ENCODE data around the gene NHERF1. TPM values are rescaled to one million over a fixed set of nuclear protein-coding genes. Genes with fewer than 3 reads are reported as not detected.

The NHERF1 gene
- total and polyA plus RNA-seq, 2 of the 4 experiments (the other 2 are of a cell fraction): 3.8 to 11.8 TPM

- no peak for TF ChIP-seq ELK1 (IDR thresholded peaks at IDR 0.05; ENCODE audit: borderline replicate concordance, low read depth, low read length)
- TF ChIP-seq FOS (IDR thresholded peaks at IDR 0.05; ENCODE audit: low read depth, low read length): no peak
- TF ChIP-seq CEBPB (IDR thresholded peaks at IDR 0.05; ENCODE audit: low read depth, low read length): no peak
- no peak for TF ChIP-seq RFX5 (IDR thresholded peaks at IDR 0.05; ENCODE audit: low read depth, low read length)
- no peak for TF ChIP-seq MAZ (IDR thresholded peaks at IDR 0.05; ENCODE audit: borderline replicate concordance, low read depth, low read length)
These were observed 23.0 kb downstream of the NHERF1 start (continued) for GRCh38 chr17:74771319-74771914.

GRCh38 chr17:74772053-74772452 lies 23.6 kb downstream of the NHERF1 start:
- H3K56ac ChIP-seq (ENCODE audit: extremely low read depth, insufficient read depth, low read length): no peak overlapping the region
- peaks cover 26 to 37% of the 10 kb centered on the region in 2 experiments for H3K79me1 ChIP-seq (ENCODE audit: low read depth in 1 of 2, low read length in 2 of 2)
- 100% methylated on average over 5 of the region's 13 CpGs; no CpG with 5 or more reads in 1 of the 2 experiments for WGBS, 2 experiments (ENCODE audit: extremely low coverage in 2 of 2, insufficient read length in 1 of 2)
- H4K91ac ChIP-seq (ENCODE audit: insufficient read depth, low read depth, low read length): no peak overlapping the region
- H3K4me3 ChIP-seq (ENCODE audit: insufficient read depth, low read depth, low read length): no peak overlapping the region
- no peak overlapping the region for H3K4me2 ChIP-seq (ENCODE audit: low read depth, low read length)
- no peak overlapping the region for H2BK5ac ChIP-seq (ENCODE audit: low read depth, low read length, poor library complexity, severe bottlenecking)
- H3K27me3 ChIP-seq (ENCODE audit: control insufficient read depth, insufficient read depth, low read length): no peaks in the 10 kb centered on the region
- peaks cover 17% of the 10 kb centered on the region for H3K4me1 ChIP-seq (ENCODE audit: control insufficient read depth, insufficient read depth, low read length)
- H3K18ac ChIP-seq (ENCODE audit: low read depth, low read length): no peak overlapping the region
- ChIA-PET POLR2A (ENCODE audit: unreplicated experiment) (no interaction called here), CTCF (no interaction called here)
- H3K23ac ChIP-seq (ENCODE audit: low read depth, low read length): no peak overlapping the region
- H4K20me1 ChIP-seq (ENCODE audit: insufficient read depth, low read length): peaks cover 10% of the 10 kb centered on the region
- no peak overlapping the region for H4K5ac ChIP-seq (ENCODE audit: low read depth, low read length)
- intact Hi-C loops (cut with micrococcal nuclease) (no loop called here), in situ Hi-C loops (cut with MboI; ENCODE audit: low sequenced_read_pairs) (no loop called here), dilution Hi-C loops (cut with HindIII; ENCODE audit: low sequenced_read_pairs, unreplicated experiment) (no loop called here)
- H3K27ac ChIP-seq (ENCODE audit: insufficient read depth, low read length): no peak overlapping the region
- DNase-seq (no peak), ATAC-seq (ENCODE audit: low read depth) (no peak)
- no peak overlapping the region for H2BK120ac ChIP-seq (ENCODE audit: low read depth, low read length)
- no peak overlapping the region for H3K4ac ChIP-seq (ENCODE audit: low read depth, low read length)
- no peak overlapping the region for H3K9ac ChIP-seq (ENCODE audit: low read depth, low read length)
- H2AK9ac ChIP-seq (replicated peaks; ENCODE audit: low read depth, low read length, poor library complexity): no peak overlapping the region
- no peak overlapping the region for H2AK5ac ChIP-seq (ENCODE audit: low read depth, low read length)
- no peak overlapping the region for H2BK20ac ChIP-seq (ENCODE audit: low read depth, low read length)
- BruUV-seq (replicated peaks): no TSS peak
- no peak overlapping the region for H4K8ac ChIP-seq (ENCODE audit: low read depth in 2 of 2, low read length in 2 of 2)
- TF ChIP-seq USF2 (IDR thresholded peaks at IDR 0.05; ENCODE audit: low read depth, low read length): no peak
- TF ChIP-seq MAFK (IDR thresholded peaks at IDR 0.05; ENCODE audit: low read depth, low read length): no peak
- no peak for TF ChIP-seq BHLHE40 (IDR thresholded peaks at IDR 0.05; ENCODE audit: low read depth, low read length)
- no peak for TF ChIP-seq NFE2L2 (IDR thresholded peaks at IDR 0.05; ENCODE audit: low read depth, low read length)
- H2AFZ ChIP-seq (replicated peaks; ENCODE audit: low read length, poor library complexity): no peak overlapping the region
- peaks cover 35% of the 10 kb centered on the region for H3K36me3 ChIP-seq (ENCODE audit: control insufficient read depth, insufficient read depth, low read length)
- no peak overlapping the region for H2BK15ac ChIP-seq (ENCODE audit: low read depth, low read length)
- H3K9me1 ChIP-seq (ENCODE audit: insufficient read depth, low read length): peaks cover 9% of the 10 kb centered on the region; the same call in 1 of the 2 replicates
- no peaks in the 10 kb centered on the region for H3K9me3 ChIP-seq (ENCODE audit: control insufficient read depth, insufficient read depth, low read length)
- H3K14ac ChIP-seq (replicated peaks; ENCODE audit: low read depth, low read length): no peak overlapping the region
